Hepatic stellate cell (primary cell): ENCODE data around the gene TMSB15C.
"Not testable (repeated sequence)": the region's sequence is repeated elsewhere in the genome, so short reads cannot be mapped to it uniquely, and the experiment has no call there.

Experiments used
- DNase-seq: peaks from one replicate; pipeline ENCODE4 v3.0.0; 2011; ENCODE audit warnings: low spot score

Gene TMSB15C

GRCh38 chrX:104075778-104076445, at the start of gene TMSB15C:
Gene TMSB15C, minus strand, starts transcription at chrX:104076236.
- not testable (repeated sequence) for DNase-seq

GRCh38 chrX:104122829-104123228, 46.8 kb upstream of the TMSB15C start:
- no peak for DNase-seq

- no peak for DNase-seq
These were observed 42.7 kb upstream of the TMSB15C start for GRCh38 chrX:104118765-104119164.

GRCh38 chrX:104117759-104118158, 41.7 kb upstream of the TMSB15C start:
- no peak for DNase-seq

GRCh38 chrX:104113222-104113965, 37.4 kb upstream of the TMSB15C start:
- peak; percentile 32 for DNase-seq

- DNase-seq: peak; percentile 69
These were observed 36.4 kb upstream of the TMSB15C start, which contains the start of gene ZCCHC18 for GRCh38 chrX:104112326-104112951. Gene ZCCHC18, plus strand, starts transcription at chrX:104112523. Its CDS starts 1,589 bp downstream, at chrX:104114112.

GRCh38 chrX:104110491-104111240, 34.6 kb upstream of the TMSB15C start:
- DNase-seq: not testable (repeated sequence)

- no peak for DNase-seq
These were observed 32.9 kb upstream of the TMSB15C start for GRCh38 chrX:104108955-104109354.

GRCh38 chrX:104105330-104106262, 29.6 kb upstream of the TMSB15C start:
- DNase-seq: no peak

- no peak for DNase-seq
These were observed 28.6 kb upstream of the TMSB15C start for GRCh38 chrX:104104676-104105075.

GRCh38 chrX:104098919-104099318, 22.9 kb upstream of the TMSB15C start:
- no peak for DNase-seq

- DNase-seq: peak; percentile 19
These were observed 22.2 kb upstream of the TMSB15C start for GRCh38 chrX:104098151-104098808.

- DNase-seq: no peak
These were observed 9.9 kb upstream of the TMSB15C start for GRCh38 chrX:104085919-104086318.

- DNase-seq: no peak
These were observed 9.4 kb upstream of the TMSB15C start for GRCh38 chrX:104085477-104085876.

GRCh38 chrX:104084534-104085277, 8.7 kb upstream of the TMSB15C start:
- DNase-seq: no peak

GRCh38 chrX:104084063-104084462, 8.0 kb upstream of the TMSB15C start:
- DNase-seq: no peak

GRCh38 chrX:104077854-104078253, 1.8 kb upstream of the TMSB15C start:
- DNase-seq: not testable (repeated sequence)

- not testable (repeated sequence) for DNase-seq
These were observed 13.4 kb downstream of the TMSB15C start for GRCh38 chrX:104062636-104063035.

GRCh38 chrX:104054956-104055355, 21.1 kb downstream of the TMSB15C start:
- DNase-seq: not testable (repeated sequence)

GRCh38 chrX:104047171-104047570, 28.9 kb downstream of the TMSB15C start:
- DNase-seq: no peak
